ENCODE data around the gene BCL11B.

Gene BCL11B

GRCh38 chr14:99177046-99177655 is 94.8 kb downstream of the BCL11B start:
- no peak for DNase-seq

GRCh38 chr14:99176156-99176945 is 95.6 kb downstream of the BCL11B start:
- no peak for DNase-seq

DNA sequence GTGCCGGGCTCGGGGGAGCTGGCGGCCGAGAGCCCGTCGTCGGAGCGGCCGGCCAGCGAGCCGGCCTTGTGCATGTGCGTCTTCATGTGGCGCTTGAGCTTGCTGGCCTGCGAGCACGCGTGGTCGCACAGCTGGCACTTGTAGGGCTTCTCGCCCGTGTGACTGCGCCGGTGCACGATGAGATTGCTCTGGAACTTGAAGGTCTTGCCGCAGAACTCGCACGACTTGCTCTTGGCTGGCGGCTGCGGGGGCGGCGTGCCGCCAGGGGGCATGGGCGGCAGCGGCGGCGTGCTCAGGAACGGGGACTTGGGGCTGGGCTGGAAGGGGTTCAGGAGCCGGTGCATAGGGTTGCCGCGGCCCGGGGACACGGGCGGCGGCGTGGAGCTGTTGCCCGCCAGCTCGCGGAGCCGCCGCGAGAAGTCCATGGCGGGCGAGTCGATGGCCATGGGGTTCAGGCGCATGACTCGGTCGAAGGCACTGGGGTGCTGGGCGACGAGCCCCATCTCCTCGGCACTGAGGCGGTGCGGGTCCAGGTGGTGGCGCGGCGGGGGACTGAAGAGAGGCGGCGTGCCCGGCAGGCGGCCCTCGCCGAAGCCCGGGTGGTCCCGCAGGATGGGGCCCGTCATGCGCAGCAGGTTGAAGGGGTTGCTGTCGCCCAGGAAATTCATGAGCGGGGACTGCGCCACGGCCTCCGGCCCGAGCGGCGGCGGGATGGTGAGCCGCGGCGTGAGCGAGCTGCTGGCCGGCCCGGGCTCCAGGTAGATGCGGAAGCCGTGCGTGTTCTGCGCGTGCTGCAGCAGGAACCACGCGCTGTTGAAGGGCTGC is 96.5 kb downstream of the BCL11B start:
- DNase-seq: no peak

GRCh38 chr14:99174770-99175319 is 97.2 kb downstream of the BCL11B start:
- DNase-seq: no peak

GRCh38 chr14:99174081-99174769 is 97.8 kb downstream of the BCL11B start:
- DNase-seq: no peak

DNA sequence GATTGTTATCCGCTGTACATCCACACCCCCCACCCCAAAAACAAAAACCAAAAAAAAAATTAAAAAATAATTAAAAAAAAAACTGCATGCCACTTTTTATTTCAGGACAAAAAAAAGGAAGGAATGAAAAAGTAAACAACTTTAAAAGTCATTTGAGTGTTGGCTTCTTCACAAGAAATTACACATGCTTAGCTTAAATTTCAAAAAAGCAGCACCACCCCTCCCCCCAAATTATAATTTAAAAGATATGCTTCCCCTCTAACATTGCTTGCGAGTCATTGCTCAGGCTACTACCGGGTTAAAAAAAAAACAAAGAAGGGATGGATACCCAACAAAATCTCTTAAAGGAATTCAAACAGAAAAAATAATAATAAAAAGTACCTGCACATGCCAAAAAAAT is 98.5 kb downstream of the BCL11B start:
- no peak for DNase-seq

GRCh38 chr14:99173086-99173485 is 98.9 kb downstream of the BCL11B start:
- DNase-seq: no peak

GRCh38 chr14:99171396-99171795 is 100.6 kb downstream of the BCL11B start:
- no peak for DNase-seq

DNA sequence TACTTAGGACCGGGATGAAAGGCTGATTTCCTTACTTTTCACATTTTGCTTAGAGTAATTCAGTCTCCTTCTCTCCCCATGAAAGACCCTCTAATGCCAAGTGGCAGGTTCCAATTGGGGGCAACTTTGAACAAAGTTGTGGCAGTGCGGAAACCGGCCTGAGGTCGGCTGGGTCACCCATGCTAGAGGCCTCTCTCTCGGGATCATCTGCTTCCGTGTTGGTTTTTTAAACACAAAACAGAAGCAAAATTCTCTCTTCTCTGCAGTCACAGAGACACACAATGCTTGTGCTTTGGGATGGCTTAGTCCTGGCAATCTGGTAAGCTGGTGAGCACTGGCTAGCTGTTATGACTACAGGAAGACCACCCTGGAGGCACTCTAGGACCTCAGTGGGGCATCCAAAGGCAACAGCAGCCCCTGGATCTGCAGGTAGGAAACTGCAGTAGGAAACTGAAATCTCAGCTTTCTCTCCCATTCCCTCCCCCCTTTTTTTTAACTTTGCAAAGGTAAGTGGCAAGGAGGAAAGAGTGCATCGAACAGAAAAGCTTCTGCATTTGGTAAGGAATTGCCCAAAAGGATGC is 102.1 kb downstream of the BCL11B start:
- DNase-seq: no peak

DNA sequence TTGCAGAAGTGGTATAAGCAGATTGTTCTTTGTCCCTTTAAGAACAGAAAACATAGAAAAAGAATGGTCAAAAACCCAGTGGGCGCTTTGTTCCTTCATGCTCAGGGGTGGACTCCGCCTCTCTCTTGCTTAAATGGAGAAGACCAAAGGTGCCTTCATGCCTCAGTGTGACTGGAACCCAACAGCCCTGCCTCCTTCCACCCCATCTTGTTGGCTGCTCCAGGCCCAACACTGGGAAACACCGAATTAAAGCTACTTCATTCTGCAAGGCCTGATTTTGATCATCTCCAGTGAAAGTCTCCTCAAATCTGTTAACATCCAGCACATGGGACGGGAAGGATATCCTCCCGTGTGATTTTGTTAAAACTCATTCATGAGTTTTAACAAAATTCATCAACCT is 103.7 kb downstream of the BCL11B start:
- no peak for DNase-seq

GRCh38 chr14:99166506-99166905 is 105.5 kb downstream of the BCL11B start:
- DNase-seq: no peak

DNA sequence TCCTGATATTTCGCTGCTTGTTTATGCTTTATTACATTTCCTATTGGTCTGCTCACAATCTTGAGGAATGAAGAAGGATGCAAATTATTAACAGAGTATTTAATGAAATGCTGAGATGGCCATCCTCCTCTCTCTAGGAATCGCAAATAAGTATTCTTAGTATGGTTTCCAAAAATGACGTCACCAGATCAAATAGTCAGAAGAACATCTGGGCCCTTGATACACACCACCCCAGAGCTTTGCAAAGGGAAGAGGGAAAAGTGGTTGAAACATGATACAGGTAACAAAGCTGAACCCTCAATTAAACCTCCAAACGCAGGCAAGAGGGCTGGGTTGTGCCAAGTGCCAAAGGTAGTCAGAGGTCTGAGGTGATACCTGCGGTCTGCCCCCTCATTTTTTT is 107.3 kb downstream of the BCL11B start:
- DNase-seq: no peak

DNA sequence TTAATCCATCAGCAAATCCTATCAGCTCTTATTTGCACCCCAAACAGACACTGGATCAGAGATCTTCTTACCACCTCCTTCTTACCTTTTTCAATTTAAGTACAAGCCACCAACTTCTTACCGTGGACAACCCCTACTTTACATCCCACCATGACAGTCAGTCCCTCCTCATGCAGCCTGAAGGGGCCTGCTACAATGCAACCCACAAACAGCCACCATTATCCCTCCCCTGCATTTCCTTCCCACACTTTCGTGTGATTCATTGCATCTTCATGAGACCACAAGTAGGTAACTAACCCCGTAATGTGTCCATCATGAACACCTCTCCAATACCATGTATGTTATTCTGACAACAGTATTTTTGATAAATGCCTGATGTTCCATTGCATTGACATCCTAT is 108.6 kb downstream of the BCL11B start:
- DNase-seq: no peak

DNA sequence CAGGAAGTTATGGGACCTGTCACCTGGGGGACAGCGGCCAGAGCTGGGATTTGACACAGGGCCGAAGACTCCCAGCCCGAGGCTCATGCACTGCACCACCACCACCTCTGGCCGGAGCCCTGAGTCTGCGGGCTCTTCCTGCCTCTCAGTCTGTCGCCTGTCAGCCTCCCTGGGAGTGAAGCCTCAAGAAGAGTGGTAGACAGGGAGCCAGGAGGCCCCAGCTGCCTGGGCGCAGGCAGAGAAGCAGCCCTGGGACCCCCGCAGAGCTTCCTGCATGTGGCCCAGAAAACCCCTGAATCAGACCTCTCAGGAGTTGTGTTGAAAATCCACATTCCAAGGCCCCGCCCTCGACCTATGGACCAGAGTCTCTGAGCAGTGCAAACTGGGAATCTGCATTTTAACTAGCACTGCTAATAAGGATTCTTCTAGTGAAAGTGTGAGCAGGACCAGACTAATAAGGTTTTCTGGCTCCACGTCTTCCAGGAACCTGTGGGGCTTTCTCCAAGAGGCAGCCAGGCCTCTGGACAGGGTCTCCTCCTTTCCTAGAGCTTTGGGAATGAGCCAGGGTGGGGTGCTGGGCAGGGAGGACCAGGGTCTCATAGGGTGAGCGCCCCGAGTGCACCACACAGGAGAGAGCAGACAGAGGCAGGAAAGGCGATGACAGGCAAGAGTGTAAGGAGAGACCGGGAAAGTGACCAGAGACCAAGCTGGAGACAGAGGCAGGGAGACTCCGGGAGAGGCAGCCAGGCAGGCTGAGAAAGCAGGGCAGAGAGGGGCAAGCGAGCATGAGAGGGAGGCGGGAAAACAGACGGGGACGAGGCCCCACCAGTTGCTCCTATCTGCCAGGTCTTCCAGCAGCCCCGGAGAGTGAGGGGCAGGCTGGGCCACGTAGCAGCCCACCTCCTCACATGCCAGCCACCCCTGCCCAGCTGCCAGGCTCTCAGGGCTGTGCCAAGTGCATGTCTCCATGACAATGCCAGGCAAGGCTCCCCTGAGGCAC is 112.4 kb downstream of the BCL11B start:
- no peak for DNase-seq

DNA sequence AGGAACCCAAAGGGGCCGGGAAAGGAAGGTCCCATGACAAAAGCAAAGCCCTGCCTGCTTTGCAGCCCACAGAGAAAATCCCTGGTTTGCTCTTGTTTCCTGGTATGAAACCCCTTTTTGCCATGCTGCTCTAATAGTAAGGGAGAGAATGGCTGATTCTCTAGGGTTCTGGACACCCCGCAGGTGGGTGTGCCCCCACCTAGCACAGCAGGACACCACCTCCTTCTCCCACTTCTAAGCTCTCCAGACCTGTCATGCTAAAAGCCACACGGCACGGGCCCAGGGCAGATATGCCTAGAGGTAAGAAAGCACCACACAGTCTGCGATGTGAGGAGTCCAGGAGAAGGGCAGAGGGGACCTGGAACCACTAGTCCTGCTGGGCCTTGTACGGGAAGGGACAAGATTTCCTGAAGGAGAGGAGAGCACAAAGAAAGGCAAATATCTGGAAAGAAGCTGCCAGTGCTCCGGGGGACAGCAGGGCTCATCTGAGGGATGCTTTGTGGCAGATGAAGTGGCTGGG is 113.3 kb downstream of the BCL11B start:
- DNase-seq: no peak

- DNase-seq: no peak
These were observed 113.8 kb downstream of the BCL11B start for GRCh38 chr14:99158150-99158549.

DNA sequence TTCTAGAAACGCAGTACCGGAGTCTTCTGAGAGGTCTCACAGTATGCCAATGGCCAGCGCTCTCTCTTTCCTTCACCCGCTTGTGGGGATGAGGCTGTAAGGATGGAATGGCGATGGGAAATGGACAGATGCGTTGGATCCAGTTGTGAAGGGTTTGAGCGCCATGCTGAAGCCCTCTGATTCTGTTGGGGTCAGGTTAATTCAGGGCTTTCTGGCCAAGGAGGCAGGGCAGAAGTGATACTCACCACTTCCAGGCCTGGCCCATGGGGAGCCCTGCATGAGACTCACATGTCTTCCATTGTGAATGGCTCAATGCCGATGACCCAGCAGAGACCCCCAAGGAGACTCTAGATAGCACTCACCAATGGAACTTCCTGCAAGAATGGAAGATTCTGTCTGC is 114.3 kb downstream of the BCL11B start:
- no peak for DNase-seq

DNA sequence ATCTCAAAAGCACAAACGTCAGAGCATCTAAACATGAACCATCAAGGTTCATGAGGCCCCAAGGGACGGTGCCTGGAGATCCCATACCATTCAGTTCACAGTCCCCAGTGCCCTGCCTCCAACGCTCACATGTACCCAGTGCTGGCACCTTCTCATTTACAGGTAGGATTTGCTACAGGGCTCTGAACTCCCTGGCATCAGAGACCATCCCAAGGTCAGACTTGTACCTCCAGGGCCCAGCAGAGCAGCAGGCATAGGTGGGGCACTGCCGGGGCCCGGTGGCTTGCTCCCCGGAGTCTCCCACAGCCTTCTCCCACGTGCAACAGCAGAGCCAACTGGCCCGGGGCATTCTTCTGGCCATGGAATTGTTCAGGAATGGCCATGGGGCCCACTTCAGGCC is 114.8 kb downstream of the BCL11B start:
- DNase-seq: no peak

DNA sequence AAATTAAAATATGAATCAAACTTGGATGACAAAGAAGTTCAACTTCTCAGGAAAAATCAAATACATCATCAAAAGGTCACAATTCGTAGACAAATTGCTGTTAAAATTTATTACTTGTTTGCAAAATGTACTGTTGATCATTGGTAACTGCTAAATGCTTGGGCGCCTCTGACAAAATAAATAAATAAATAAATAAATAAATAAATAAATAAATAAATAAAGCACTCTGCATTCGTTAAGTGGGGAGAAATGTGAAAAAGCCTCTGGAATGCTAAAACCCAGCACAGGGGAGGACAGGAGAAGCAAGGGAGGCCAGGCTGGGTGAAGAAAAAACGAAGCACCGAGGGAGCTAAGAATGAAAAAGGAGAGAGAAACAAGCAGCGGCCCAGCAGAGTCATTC is 115.2 kb downstream of the BCL11B start:
- DNase-seq: no peak

DNA sequence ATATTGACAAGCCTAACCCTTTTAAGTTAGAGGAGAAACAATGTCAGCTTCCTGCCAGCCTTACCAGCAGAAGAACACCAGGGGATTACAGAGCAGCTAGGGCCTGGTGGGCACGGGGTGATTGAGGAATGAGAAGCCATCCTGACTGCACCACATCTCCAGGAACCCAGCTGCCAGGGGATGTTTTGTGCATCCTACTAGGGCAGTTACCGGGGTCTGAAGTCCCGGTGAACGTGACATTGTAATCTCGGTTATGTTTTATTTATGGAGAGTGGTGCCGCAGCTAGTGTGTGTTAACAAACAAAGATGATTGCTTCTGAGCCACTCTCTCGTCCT is 115.9 kb downstream of the BCL11B start:
- DNase-seq: no peak

Data from stimulated activated CD4-positive, alpha-beta T cell treated with anti-CD3 and anti-CD28 coated beads, Interleukin-4, amount 100 ng/mL, for 24 hours (primary cell).